T47D (cell line): ENCODE results near the gene GALNT2.

Experiments used
- DNase-seq, 2 experiments: peaks; one replicate each; pipeline versions ENCODE4 v3.0.0 to v3.0.0-alpha.2; 2011 to 2012; ENCODE audit warnings: low read depth in 1 of 2, low spot score in 1 of 2
- JUND ChIP-seq: IDR thresholded peaks from 2 replicates; pipeline ENCODE4 v1.6.1; 2012; ENCODE audit warnings: low read depth
- in situ Hi-C: cut with HindIII; loops from 2 replicates; pipeline ENCODE4 v1.10.0; 2016; ENCODE audit warnings: low sequenced_read_pairs, low pct_unique_long_range_greater_than_20kb

The GALNT2 gene

DNA sequence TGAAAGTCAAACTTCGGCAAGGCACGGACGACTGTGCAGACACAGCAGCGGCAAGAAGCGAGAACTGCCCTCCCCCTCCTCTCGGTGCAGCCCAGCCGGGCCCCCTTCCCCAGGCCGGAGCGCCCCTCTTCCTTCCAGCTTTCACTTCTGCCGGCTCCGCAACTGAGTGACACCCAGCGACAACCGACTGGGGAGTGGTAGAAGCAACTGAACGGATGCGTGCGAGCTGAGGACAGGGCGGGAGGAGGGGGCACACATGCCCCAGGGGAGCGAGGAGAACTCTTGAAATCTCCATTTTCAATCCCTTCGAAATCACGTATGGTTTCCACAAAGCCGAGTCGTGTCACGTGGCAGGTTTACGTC lies 212.5 kb downstream of the GALNT2 start:
- in situ Hi-C loops = no loop called here
- TF ChIP-seq JUND = no peak
- no peak for DNase-seq

GRCh38 chr1:230280054-230280795 lies 213.2 kb downstream of the GALNT2 start:
- TF ChIP-seq JUND = no peak
- no peak for DNase-seq
- in situ Hi-C loops = no loop called here

DNA sequence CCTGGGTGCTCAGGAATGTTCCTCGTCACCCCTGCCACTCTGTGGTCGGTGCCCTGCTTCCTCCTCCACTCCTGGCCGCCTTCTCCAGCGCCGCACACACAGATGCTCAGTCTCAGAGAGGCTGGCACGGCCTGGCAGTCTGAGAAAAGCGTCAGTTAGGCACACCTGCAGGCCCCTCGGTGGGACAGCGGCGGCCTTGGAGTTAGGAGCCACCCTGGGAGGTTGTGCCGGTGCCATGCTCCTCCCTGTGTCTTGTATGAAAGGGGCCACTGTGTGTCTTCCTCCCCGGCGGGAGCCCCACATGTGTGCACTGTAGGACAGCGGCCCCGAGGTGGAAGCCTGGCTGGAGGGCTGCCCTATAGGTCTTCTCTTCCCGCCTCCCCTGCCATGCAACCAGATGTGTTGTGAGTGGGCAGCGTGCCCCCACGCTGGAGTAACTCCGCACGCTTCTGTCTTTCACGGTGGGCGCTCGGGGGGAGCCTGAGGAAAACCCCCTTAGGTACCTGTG lies 213.9 kb downstream of the GALNT2 start:
- DNase-seq = no peak
- in situ Hi-C loops = no loop called here
- TF ChIP-seq JUND = no peak

GRCh38 chr1:230281556-230281955 lies 214.5 kb downstream of the GALNT2 start:
- TF ChIP-seq JUND = no peak
- no peak for DNase-seq
- in situ Hi-C loops = no loop called here

GRCh38 chr1:230282157-230282556 lies 215.1 kb downstream of the GALNT2 start:
- DNase-seq = no peak
- in situ Hi-C loops = no loop called here
- no peak for TF ChIP-seq JUND

GRCh38 chr1:230283678-230284077 lies 216.6 kb downstream of the GALNT2 start:
- TF ChIP-seq JUND = no peak
- no peak for DNase-seq
- in situ Hi-C loops = no loop called here

DNA sequence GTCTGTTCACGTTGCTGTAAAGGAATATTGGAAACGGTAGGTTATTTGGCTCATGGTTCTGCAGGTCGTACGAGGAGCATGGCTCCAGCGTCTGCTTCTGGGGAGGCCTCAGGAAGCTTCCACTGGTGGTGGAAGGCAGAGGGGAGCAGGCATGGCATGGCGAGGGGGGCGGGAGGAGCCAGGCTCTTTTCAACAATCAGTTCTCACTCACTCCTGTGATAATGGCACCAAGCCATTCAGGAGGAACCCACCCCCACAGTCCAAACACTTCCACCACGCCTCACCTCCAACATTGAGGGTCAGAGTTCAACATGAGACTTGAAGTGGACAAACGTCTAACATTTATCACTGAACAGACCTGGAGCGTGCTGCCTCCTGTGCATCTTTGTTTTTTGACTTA lies 217.9 kb downstream of the GALNT2 start:
- no peak for DNase-seq
- no peak for TF ChIP-seq JUND
- in situ Hi-C loops = no loop called here

- no peak for TF ChIP-seq JUND
- DNase-seq = no peak
- in situ Hi-C loops = no loop called here
Observed at GRCh38 chr1:230285351-230285750, 218.3 kb downstream of the GALNT2 start.

DNA sequence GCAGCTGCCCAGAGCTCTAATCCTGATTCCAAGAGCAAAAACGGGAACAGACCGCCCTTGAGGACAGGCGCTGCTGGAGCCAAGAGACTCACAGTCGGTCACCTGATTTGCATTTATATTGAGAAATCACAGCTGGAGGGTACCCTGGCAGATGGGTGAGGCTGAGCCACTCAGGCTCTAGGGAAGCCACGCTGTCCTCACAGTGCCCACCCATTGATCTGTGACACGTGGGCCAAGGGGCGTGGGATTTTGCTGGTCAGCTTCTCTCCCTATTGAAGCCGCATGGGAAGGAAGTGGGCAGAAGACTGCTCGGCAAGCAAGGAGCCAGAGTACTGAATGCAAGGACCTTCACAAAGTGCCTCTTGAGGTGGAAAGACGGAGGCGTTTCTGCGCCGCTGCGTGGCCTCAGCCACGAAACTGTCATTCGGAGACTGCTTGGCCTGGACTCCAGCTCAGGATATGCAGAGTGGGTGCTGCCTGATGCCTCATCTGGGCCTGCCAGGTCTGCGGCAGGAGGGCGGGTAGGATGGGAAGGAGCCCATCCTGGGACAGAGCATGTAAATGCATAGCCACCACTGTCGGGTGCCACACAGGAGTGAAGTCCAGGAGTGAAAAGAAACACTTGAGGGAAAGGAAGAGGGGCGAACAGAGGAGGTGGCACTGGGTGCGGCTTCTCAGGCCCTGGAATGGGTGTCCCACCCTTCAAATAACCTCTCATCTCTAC lies 219.3 kb downstream of the GALNT2 start:
- DNase-seq = no peak
- TF ChIP-seq JUND = no peak
- in situ Hi-C loops = no loop called here

- TF ChIP-seq JUND = no peak
- DNase-seq = no peak
- in situ Hi-C loops = no loop called here
Observed at GRCh38 chr1:230286890-230287269, 219.8 kb downstream of the GALNT2 start.

DNA sequence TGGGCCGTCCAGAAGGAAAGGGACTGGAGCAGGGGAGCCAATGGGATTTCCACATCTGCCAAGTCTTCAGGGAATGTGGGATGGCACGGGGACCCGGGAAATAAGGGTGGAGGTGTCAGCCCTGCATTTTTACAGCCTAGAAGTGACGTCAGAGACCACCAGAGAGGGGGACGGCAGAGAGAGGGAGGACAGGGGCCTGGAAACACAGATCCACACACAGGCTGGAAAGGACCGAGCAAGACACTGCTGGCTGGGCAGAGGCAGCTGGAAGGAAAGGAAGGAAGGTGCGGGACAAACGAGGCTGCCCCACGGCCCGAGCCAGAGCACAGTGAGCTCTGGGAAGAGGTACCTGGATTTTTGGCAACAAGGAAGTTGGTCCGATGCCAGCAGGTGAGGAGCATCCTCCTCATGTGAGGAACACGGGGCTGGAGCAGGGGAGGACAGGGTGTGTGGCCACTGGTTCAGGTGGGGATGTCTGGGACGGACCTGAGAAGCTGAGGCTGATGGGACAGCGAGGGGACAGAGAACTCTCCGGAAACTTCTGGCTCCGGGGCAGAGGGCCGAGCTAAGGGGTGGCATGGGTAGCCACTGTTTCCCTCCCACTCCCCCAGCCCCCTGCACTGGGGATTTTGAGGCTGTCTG lies 220.8 kb downstream of the GALNT2 start:
- no peak for TF ChIP-seq JUND
- in situ Hi-C loops = no loop called here
- DNase-seq = no peak

- DNase-seq = peak in 1 of 2 experiments; percentile 45
- in situ Hi-C loops = no loop called here
- no peak for TF ChIP-seq JUND
Observed at GRCh38 chr1:230288641-230289349, 221.8 kb downstream of the GALNT2 start.

DNA sequence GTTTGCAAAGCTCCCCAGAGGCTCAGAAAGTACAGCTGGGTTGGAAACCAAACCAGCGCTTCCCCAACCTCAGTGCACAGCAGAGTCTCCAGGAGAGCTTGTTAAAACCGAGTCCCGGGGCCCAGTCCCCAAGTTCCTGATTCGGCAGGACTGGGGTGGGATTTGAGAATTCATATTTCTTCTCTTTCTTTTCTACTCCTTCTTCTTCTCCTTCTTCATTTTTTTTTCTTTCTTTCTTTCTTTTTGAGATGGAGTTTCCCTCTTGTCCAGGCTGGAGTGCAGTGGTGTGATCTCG lies 222.3 kb downstream of the GALNT2 start:
- in situ Hi-C loops = no loop called here
- DNase-seq = no peak
- no peak for TF ChIP-seq JUND
